ENCODE results near the gene GSDME.

- no peak for TF ChIP-seq ZFX (IDR thresholded peaks at IDR 0.05; ENCODE audit: borderline replicate concordance)
- TF ChIP-seq, protein P1, sequence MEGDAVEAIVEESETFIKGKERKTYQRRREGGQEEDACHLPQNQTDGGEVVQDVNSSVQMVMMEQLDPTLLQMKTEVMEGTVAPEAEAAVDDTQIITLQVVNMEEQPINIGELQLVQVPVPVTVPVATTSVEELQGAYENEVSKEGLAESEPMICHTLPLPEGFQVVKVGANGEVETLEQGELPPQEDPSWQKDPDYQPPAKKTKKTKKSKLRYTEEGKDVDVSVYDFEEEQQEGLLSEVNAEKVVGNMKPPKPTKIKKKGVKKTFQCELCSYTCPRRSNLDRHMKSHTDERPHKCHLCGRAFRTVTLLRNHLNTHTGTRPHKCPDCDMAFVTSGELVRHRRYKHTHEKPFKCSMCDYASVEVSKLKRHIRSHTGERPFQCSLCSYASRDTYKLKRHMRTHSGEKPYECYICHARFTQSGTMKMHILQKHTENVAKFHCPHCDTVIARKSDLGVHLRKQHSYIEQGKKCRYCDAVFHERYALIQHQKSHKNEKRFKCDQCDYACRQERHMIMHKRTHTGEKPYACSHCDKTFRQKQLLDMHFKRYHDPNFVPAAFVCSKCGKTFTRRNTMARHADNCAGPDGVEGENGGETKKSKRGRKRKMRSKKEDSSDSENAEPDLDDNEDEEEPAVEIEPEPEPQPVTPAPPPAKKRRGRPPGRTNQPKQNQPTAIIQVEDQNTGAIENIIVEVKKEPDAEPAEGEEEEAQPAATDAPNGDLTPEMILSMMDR (IDR thresholded peaks at IDR 0.05) = no peak
These were observed 23.0 kb downstream of the GSDME start for GRCh38 chr7:24734306-24734705.
